GM23338 (cell line): ENCODE results near the gene ERBB3. TPM values are rescaled to one million over a fixed set of nuclear protein-coding genes. Genes with fewer than 3 reads are reported as not detected.

Experiments used
- ATAC-seq: fragments of 200-7000 bp; cut with Tn5 transposase; 3 replicates; pipeline ENCODE4 v1.9.1; 2020
- DNase-seq: peaks from one replicate; pipeline ENCODE4 v3.0.0-alpha.2; 2015; ENCODE audit warnings: low spot score
- H2AFZ ChIP-seq: fragments of 200-600 bp; sonication (generic); 2 replicates; pipeline ENCODE4 v1.8.0; 2016; ENCODE audit warnings: antibody characterized with exemption, mild to moderate bottlenecking, moderate library complexity
- H3F3A ChIP-seq: fragments of 200-600 bp; sonication (generic); replicated peaks from 2 replicates; pipeline ENCODE4 v1.8.0; 2017; ENCODE audit warnings: antibody characterized with exemption, mixed run types, low read depth
- H3K27ac ChIP-seq: fragments of 200-600 bp; sonication (generic); 2 replicates; pipeline ENCODE4 v1.6.1; 2016; ENCODE audit warnings: low read depth
- H3K27me3 ChIP-seq: fragments of 200-600 bp; sonication (generic); 2 replicates; pipeline ENCODE4 v1.8.0; 2016; ENCODE audit warnings: mild to moderate bottlenecking, mixed run types, moderate library complexity; ENCODE audit not compliant: insufficient read depth
- H3K36me3 ChIP-seq: fragments of 200-600 bp; sonication (generic); 2 replicates; pipeline ENCODE4 v1.8.0; 2016; ENCODE audit warnings: mild to moderate bottlenecking; ENCODE audit not compliant: insufficient read depth
- H3K4me1 ChIP-seq: fragments of 200-600 bp; sonication (generic); 2 replicates; pipeline ENCODE4 v1.8.0; 2016; ENCODE audit warnings: mild to moderate bottlenecking, moderate library complexity; ENCODE audit not compliant: insufficient read depth
- H3K4me2 ChIP-seq: fragments of 200-600 bp; sonication (generic); 2 replicates; pipeline ENCODE4 v1.7.1; 2017; ENCODE audit warnings: mixed run types
- H3K4me3 ChIP-seq: fragments of 200-600 bp; sonication (generic); 2 replicates; pipeline ENCODE4 v1.6.1; 2016; ENCODE audit warnings: mixed run types
- H3K79me2 ChIP-seq: fragments of 200-600 bp; sonication (generic); replicated peaks from 2 replicates; pipeline ENCODE4 v1.8.0; 2017; ENCODE audit warnings: mild to moderate bottlenecking; ENCODE audit not compliant: insufficient read depth
- H3K9me2 ChIP-seq: fragments of 200-600 bp; sonication (generic); 2 replicates; pipeline ENCODE4 v1.8.0; 2017; ENCODE audit not compliant: insufficient read depth
- H4K20me1 ChIP-seq: fragments of 200-600 bp; sonication (generic); replicated peaks from 2 replicates; pipeline ENCODE4 v1.8.0; 2017; ENCODE audit warnings: mild to moderate bottlenecking; ENCODE audit not compliant: insufficient read depth
- H3K27ac Mint-ChIP-seq: 2 replicates; pipeline ENCODE4 v1.8.0; 2020; ENCODE audit warnings: inconsistent platforms, mild to moderate bottlenecking, moderate library complexity, mixed read lengths
- H3K27me3 Mint-ChIP-seq: 3 replicates; pipeline ENCODE4 v1.8.0; 2022; ENCODE audit warnings: low read depth, mild to moderate bottlenecking, moderate library complexity, mixed read lengths, inconsistent platforms; ENCODE audit not compliant: insufficient read depth, poor library complexity
- H3K36me3 Mint-ChIP-seq: 3 replicates; pipeline ENCODE4 v1.8.0; 2021; ENCODE audit warnings: low read depth, mild to moderate bottlenecking, inconsistent platforms, moderate library complexity, mixed read lengths
- H3K4me1 Mint-ChIP-seq: 3 replicates; pipeline ENCODE4 v1.8.0; 2020; ENCODE audit warnings: mild to moderate bottlenecking, inconsistent platforms, mixed read lengths
- H3K4me3 Mint-ChIP-seq: 3 replicates; pipeline ENCODE4 v1.8.0; 2021; ENCODE audit warnings: moderate library complexity, mild to moderate bottlenecking, inconsistent platforms, mixed read lengths
- H3K9me3 Mint-ChIP-seq: 3 replicates; pipeline ENCODE4 v1.8.0; 2020; ENCODE audit warnings: moderate library complexity, mild to moderate bottlenecking, inconsistent platforms, mixed read lengths
- CREB1 ChIP-seq: fragments of 250-450 bp; sonication (Bioruptor Pico); IDR thresholded peaks from 2 replicates; pipeline ENCODE4 v1.5.0; 2020; ENCODE audit warnings: low read depth, mild to moderate bottlenecking, moderate library complexity
- CTCF ChIP-seq, 2 experiments: fragments of 200-600 bp in 1 of 2; sonication (generic) in 1 of 2; conservative IDR thresholded peaks; 2 replicates each; pipeline versions ENCODE4 v1.5.1 to v1.6.1; 2016 to 2017; ENCODE audit warnings: antibody characterized with exemption in 2 of 2, low read depth in 2 of 2, mild to moderate bottlenecking in 2 of 2, moderate library complexity in 1 of 2
- ETS1 ChIP-seq: IDR thresholded peaks from 2 replicates; pipeline ENCODE4 v1.6.1; 2016; ENCODE audit warnings: antibody characterized with exemption
- EZH2phosphoT487 ChIP-seq: fragments of 200-600 bp; sonication (generic); IDR thresholded peaks from one replicate; pipeline ENCODE4 v1.8.1; 2018; ENCODE audit warnings: antibody characterized with exemption; ENCODE audit not compliant: unreplicated experiment
- JUNB ChIP-seq: IDR thresholded peaks from one replicate; pipeline ENCODE4 v1.6.1; 2016; ENCODE audit warnings: antibody characterized with exemption; ENCODE audit not compliant: unreplicated experiment
- NANOG ChIP-seq: IDR thresholded peaks from 2 replicates; pipeline ENCODE4 v1.6.1; 2016; ENCODE audit warnings: antibody characterized with exemption, borderline replicate concordance
- STAT1 ChIP-seq: IDR thresholded peaks from one replicate; pipeline ENCODE4 v1.6.1; 2016; ENCODE audit warnings: antibody characterized with exemption; ENCODE audit not compliant: unreplicated experiment
- ZNF114 ChIP-seq: fragments of 250-450 bp; sonication (Bioruptor Pico); IDR thresholded peaks from 2 replicates; pipeline ENCODE4 v1.5.0; 2020; ENCODE audit warnings: mild to moderate bottlenecking, moderate library complexity
- ZNF462 ChIP-seq: fragments of 250-450 bp; sonication (Bioruptor Pico); IDR thresholded peaks from 2 replicates; pipeline ENCODE4 v1.5.0; 2020; ENCODE audit warnings: mild to moderate bottlenecking, moderate library complexity
- polyA plus RNA-seq: library from polyadenylated mRNA; unstranded; fragments of >200 nt; fragmentation: Nextera tagmentation; extraction: Ambion mirVana; gene quantifications from 2 replicates; pipeline ENCODE4 v1.2.1, GENCODE V29; 2016
- total RNA-seq: library from RNA; depleted of rRNA; stranded (reverse); fragments of >200 nt; shearing (Covaris generic); gene quantifications from 2 replicates; pipeline ENCODE4 v1.2.3, GENCODE V29; 2014

The ERBB3 gene
- total and polyA plus RNA-seq, 2 experiments from 2014 or later: 21.0 to 54.4 TPM

GRCh38 chr12:56101045-56101444, 21.1 kb downstream of the ERBB3 start:
- H2AFZ ChIP-seq: no peak overlapping the region
- no peak overlapping the region; the same call in 2 of the 3 replicates for H3K4me3 Mint-ChIP-seq
- TF ChIP-seq NANOG (no peak), EZH2phosphoT487 (no peak), ETS1 (no peak), ZNF462 (CRISPR knock-in tag) (no peak), STAT1 (no peak), CREB1 (CRISPR knock-in tag) (no peak), JUNB (no peak), CTCF (conservative IDR thresholded peaks at IDR 0.05; ENCODE audit: low read depth in 2 of 2) (no peak), ZNF114 (CRISPR knock-in tag) (no peak)
- H3K79me2 ChIP-seq: peaks cover 16% of the 10 kb centered on the region
- ATAC-seq: no peak
- no peak overlapping the region for H3K27ac ChIP-seq
- no peaks in the 10 kb centered on the region for H3K9me2 ChIP-seq
- H3K27me3 ChIP-seq: no peaks in the 10 kb centered on the region
- H3K27ac Mint-ChIP-seq: no peak overlapping the region
- no peak for DNase-seq
- H3K27me3 Mint-ChIP-seq: peaks cover 14% of the 10 kb centered on the region
- H3F3A ChIP-seq: peaks cover 26% of the 10 kb centered on the region
- H3K4me3 ChIP-seq: no peak overlapping the region
- H3K4me2 ChIP-seq: no peak overlapping the region
- H3K36me3 ChIP-seq: peaks cover 38% of the 10 kb centered on the region
- H3K4me1 Mint-ChIP-seq: peaks cover 11% of the 10 kb centered on the region
- peaks cover 16% of the 10 kb centered on the region for H3K4me1 ChIP-seq
- H4K20me1 ChIP-seq: peaks cover 9% of the 10 kb centered on the region
- H3K9me3 Mint-ChIP-seq: no peaks in the 10 kb centered on the region
- peaks cover 74% of the 10 kb centered on the region for H3K36me3 Mint-ChIP-seq
